NB4 (cell line): Measurements from ENCODE around the gene HIBCH.

Experiments
- MYC ChIP-seq: IDR thresholded peaks from 2 replicates; pipeline ENCODE4 v1.6.1; 2011; ENCODE audit warnings: low read depth, low read length
- POLR2A ChIP-seq: IDR thresholded peaks from 2 replicates; pipeline ENCODE4 v1.6.1; 2011; ENCODE audit warnings: mild to moderate bottlenecking; ENCODE audit not compliant: insufficient read length; ENCODE audit errors: extremely low read depth
- TF ChIP-seq, protein P1 (sequence below): IDR thresholded peaks from one replicate; pipeline ENCODE4 v1.5.1; 2012; ENCODE audit warnings: low read depth, low read length
- TF ChIP-seq, protein P2 (sequence below): IDR thresholded peaks from 2 replicates; pipeline ENCODE4 v1.6.1; 2011; ENCODE audit warnings: low read depth, low read length

DNA sequence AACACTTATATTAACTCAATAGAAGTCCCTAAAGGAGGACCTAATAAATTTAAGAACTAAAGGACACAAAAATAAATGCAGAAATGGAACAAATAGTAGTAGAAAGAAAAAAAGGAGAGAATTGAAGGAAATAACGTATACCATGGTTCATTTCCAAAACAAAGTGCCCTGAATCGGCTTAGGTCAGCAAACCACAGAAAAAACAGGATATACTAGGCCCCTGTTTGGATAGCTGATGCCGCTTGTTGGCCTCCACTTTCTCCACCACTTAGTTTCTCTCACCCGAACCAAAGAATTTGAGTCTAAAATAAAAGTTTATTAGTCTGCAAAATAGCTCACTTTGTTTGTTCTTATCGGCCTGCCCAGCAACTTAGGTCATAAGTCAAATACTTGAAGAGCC, 100.4 kb downstream of the HIBCH start:
- TF ChIP-seq POLR2A (no peak), MYC (no peak)
- TF ChIP-seq, protein P1, sequence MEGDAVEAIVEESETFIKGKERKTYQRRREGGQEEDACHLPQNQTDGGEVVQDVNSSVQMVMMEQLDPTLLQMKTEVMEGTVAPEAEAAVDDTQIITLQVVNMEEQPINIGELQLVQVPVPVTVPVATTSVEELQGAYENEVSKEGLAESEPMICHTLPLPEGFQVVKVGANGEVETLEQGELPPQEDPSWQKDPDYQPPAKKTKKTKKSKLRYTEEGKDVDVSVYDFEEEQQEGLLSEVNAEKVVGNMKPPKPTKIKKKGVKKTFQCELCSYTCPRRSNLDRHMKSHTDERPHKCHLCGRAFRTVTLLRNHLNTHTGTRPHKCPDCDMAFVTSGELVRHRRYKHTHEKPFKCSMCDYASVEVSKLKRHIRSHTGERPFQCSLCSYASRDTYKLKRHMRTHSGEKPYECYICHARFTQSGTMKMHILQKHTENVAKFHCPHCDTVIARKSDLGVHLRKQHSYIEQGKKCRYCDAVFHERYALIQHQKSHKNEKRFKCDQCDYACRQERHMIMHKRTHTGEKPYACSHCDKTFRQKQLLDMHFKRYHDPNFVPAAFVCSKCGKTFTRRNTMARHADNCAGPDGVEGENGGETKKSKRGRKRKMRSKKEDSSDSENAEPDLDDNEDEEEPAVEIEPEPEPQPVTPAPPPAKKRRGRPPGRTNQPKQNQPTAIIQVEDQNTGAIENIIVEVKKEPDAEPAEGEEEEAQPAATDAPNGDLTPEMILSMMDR: no peak
- TF ChIP-seq, protein P2, sequence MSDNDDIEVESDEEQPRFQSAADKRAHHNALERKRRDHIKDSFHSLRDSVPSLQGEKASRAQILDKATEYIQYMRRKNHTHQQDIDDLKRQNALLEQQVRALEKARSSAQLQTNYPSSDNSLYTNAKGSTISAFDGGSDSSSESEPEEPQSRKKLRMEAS: no peak
